K562 (cell line): ENCODE data around the gene ACTR3C. TPM values are rescaled to one million over a fixed set of nuclear protein-coding genes. Genes with fewer than 3 reads are reported as not detected.

ENCODE experiments used
- ATF1 ChIP-seq, 2 experiments: fragments of 450-650 bp in 1 of 2; IDR thresholded peaks; 2 replicates each; pipeline ENCODE4 v1.6.1; 2016; ENCODE audit warnings: missing compliant biosample characterization in 1 of 2, missing genetic modification characterization in 1 of 2
- CREM ChIP-seq: IDR thresholded peaks from 2 replicates; pipeline ENCODE4 v1.6.1; 2014; ENCODE audit warnings: antibody characterized with exemption, low read depth
- CTBP1 ChIP-seq: fragments of 450-650 bp; IDR thresholded peaks from 2 replicates; pipeline ENCODE4 v1.6.1; 2016; ENCODE audit warnings: borderline replicate concordance
- EHMT2 ChIP-seq: fragments of 450-650 bp; IDR thresholded peaks from 2 replicates; pipeline ENCODE4 v1.6.1; 2018; ENCODE audit warnings: antibody characterized with exemption
- FOSL1 ChIP-seq: fragments of 200-800 bp; sonication (Bioruptor generic); conservative IDR thresholded peaks from 2 replicates; pipeline ENCODE4 v1.6.1; 2016; ENCODE audit warnings: missing genetic modification characterization, missing compliant biosample characterization
- JUN ChIP-seq, 2 experiments: sonication (generic) in 1 of 2; formaldehyde crosslinking in 1 of 2; IDR thresholded peaks; 2 replicates each; pipeline versions ENCODE4 v1.6.1 to v1.8.0; 2012 to 2022; ENCODE audit warnings: borderline replicate concordance in 2 of 2, mild to moderate bottlenecking in 2 of 2, improper control_type of control experiment in 1 of 2, low read depth in 1 of 2, low read length in 1 of 2, missing genetic modification reagents in 1 of 2
- SMARCA4 ChIP-seq: fragments of 450-650 bp; IDR thresholded peaks from 2 replicates; pipeline ENCODE4 v1.6.1; 2016
- SMARCE1 ChIP-seq: fragments of 450-650 bp; IDR thresholded peaks from 2 replicates; pipeline ENCODE4 v1.7.1; 2016; ENCODE audit warnings: mild to moderate bottlenecking
- WHSC1 ChIP-seq: IDR thresholded peaks from one replicate; pipeline ENCODE4 v1.6.1; 2012; ENCODE audit warnings: low read length, control low read depth, inconsistent platforms
- ZEB2 ChIP-seq: fragments of 450-650 bp; IDR thresholded peaks from 2 replicates; pipeline ENCODE4 v1.6.1; 2016
- ZNF212 ChIP-seq: fragments of 450-650 bp; formaldehyde crosslinking; IDR thresholded peaks from 2 replicates; pipeline ENCODE4 v1.4.0; 2020; ENCODE audit warnings: mild to moderate bottlenecking
- polyA plus RNA-seq, 8 experiments: library from polyadenylated mRNA; depleted of rRNA in 4 of 8; stranded (reverse) in 5 of 8; unstranded in 3 of 8; fragments of >200 nt; fragmentation: Nextera tagmentation in 2 of 8; fragmentation: Illumina TruSeq in 1 of 8; extraction: Ambion mirVana in 2 of 8; extraction: Trizol in 1 of 8; gene quantifications; 2 replicates each; pipeline versions ENCODE4 v1.2.1 to v1.2.3, GENCODE V29; 2011 to 2014; ENCODE audit warnings: inconsistent platforms in 1 of 8, missing spikeins in 1 of 8
- total RNA-seq, 7 experiments: library from RNA; depleted of rRNA in 6 of 7; stranded (reverse); fragments of >200 nt in 6 of 7; fragmentation: Illumina TruSeq in 2 of 7; extraction: Trizol in 2 of 7; gene quantifications; 2 replicates each; pipeline versions ENCODE4 v1.2.1 to v1.2.3, GENCODE V29; 2011 to 2021; ENCODE audit warnings: low replicate concordance in 1 of 7
- TF ChIP-seq, protein P1 (sequence below), 2 experiments: fragments of 450-650 bp in 1 of 2; sonication (generic) in 1 of 2; formaldehyde crosslinking in 1 of 2; IDR thresholded peaks in 1 of 2; conservative IDR thresholded peaks in 1 of 2; 2 replicates each; pipeline versions ENCODE4 v1.6.1 to v1.8.1; 2016 to 2023; ENCODE audit warnings: mild to moderate bottlenecking in 2 of 2, moderate library complexity in 2 of 2, inconsistent platforms in 1 of 2, missing genetic modification reagents in 1 of 2
- TF ChIP-seq, protein P2 (sequence below), 2 experiments: fragments of 450-650 bp; IDR thresholded peaks; 2 replicates each; pipeline ENCODE4 v1.6.1; 2016

Gene ACTR3C
- total and polyA plus RNA-seq, 9 of the 15 experiments (the other 6 are each of a cell fraction or from before 2014, with no cell fraction given) = 9.0 to 35.4 (median 13.3) TPM

DNA sequence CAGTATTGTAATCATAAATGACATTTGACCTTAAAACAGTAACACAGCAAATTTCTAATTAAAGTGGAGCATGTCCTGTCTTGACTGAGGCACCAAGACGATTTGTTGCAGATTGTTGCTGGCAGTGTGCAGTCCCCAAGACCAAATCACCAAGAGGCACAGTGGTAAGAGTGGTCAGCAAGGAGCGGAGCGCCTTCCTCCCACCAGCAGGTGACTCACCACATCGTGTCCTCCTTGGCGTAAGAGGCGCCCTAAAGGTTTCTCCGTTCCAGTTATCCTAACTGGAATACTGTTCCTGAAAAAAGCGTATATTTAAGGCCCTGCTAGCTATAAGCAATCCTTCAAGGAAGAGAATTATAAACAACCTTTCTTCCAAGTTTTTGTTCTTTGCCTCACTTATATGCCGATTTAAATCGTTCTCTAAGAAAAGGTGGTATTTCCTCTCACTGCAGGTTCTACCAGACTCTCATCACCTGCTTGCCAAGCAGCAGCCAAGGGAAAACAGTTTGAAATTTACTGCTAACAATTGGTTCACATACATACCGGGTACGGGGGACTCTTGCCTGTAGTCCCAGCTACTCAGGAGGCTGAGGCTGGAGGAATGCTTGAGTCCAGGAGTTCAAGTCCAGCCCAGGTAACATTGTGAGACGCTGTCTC, 34.6 kb upstream of the ACTR3C start (continued):
- TF ChIP-seq, protein P1, sequence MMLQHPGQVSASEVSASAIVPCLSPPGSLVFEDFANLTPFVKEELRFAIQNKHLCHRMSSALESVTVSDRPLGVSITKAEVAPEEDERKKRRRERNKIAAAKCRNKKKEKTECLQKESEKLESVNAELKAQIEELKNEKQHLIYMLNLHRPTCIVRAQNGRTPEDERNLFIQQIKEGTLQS (IDR thresholded peaks at IDR 0.05) = peak; percentile 90
- TF ChIP-seq, protein P1 (CRISPR knock-in tag; conservative IDR thresholded peaks at IDR 0.05) = no peak; the same call in 1 of the 2 replicates
- TF ChIP-seq FOSL1 (tag) = peak; percentile 93
- peak; percentile 21; the same call in 1 of the 2 replicates for TF ChIP-seq CTBP1
- TF ChIP-seq ZEB2 = peak; percentile 26; the same call in 1 of the 2 replicates
- TF ChIP-seq SMARCA4 = peak; percentile 76
- peak; percentile 78 for TF ChIP-seq SMARCE1
- no peak for TF ChIP-seq ATF1 (CRISPR knock-in tag; IDR thresholded peaks at IDR 0.05)
- peak; percentile 31; the same call in 1 of the 2 replicates for TF ChIP-seq ATF1 (tag; IDR thresholded peaks at IDR 0.05)
- peak; percentile 77; the same call in 1 of the 2 replicates for TF ChIP-seq JUN (IDR thresholded peaks at IDR 0.05; ENCODE audit: borderline replicate concordance, low read depth, low read length)
- no peak for TF ChIP-seq JUN (CRISPR knock-in tag; IDR thresholded peaks at IDR 0.05; ENCODE audit: borderline replicate concordance)
- TF ChIP-seq EHMT2 = peak; percentile 58; the same call in 1 of the 2 replicates
- TF ChIP-seq ZNF212 (CRISPR knock-in tag) = no peak
- TF ChIP-seq CREM = peak; percentile 49
- TF ChIP-seq, protein P2, sequence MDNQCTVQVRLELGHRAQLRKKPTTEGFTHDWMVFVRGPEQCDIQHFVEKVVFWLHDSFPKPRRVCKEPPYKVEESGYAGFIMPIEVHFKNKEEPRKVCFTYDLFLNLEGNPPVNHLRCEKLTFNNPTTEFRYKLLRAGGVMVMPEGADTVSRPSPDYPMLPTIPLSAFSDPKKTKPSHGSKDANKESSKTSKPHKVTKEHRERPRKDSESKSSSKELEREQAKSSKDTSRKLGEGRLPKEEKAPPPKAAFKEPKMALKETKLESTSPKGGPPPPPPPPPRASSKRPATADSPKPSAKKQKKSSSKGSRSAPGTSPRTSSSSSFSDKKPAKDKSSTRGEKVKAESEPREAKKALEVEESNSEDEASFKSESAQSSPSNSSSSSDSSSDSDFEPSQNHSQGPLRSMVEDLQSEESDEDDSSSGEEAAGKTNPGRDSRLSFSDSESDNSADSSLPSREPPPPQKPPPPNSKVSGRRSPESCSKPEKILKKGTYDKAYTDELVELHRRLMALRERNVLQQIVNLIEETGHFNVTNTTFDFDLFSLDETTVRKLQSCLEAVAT (IDR thresholded peaks at IDR 0.05) = peak in 1 of 2 experiments; percentile 15; a peak in 1 of 4 replicates
- peak; percentile 37 for TF ChIP-seq WHSC1
